Uterus (tissue), 2 donors: ENCODE measurements around the gene THRB.

Experiments used
- CTCF ChIP-seq, 4 experiments: fragments of 200-600 bp in 2 of 4; fragments of 450-650 bp in 2 of 4; sonication (generic) in 2 of 4; IDR thresholded peaks; one replicate each; pipeline ENCODE4 v1.5.1; 2016 to 2019; ENCODE audit warnings: antibody characterized with exemption in 4 of 4, mild to moderate bottlenecking in 2 of 4, moderate library complexity in 1 of 4
- POLR2A ChIP-seq, 2 donors: fragments of 450-650 bp; IDR thresholded peaks; one replicate each; pipeline ENCODE4 v1.6.1; 2016; ENCODE audit warnings: antibody characterized with exemption in 2 of 2, mild to moderate bottlenecking in 1 of 2, moderate library complexity in 1 of 2

GRCh38 chr3:24133942-24134341 is 360.7 kb downstream of the THRB start:
- TF ChIP-seq CTCF (IDR thresholded peaks at IDR 0.05) (no peak), POLR2A (IDR thresholded peaks at IDR 0.05) (no peak)
